ENCODE measurements around the gene ID4.

ID4 gene

GRCh38 chr6:19891451-19891850, 54.3 kb downstream of the ID4 start:
- Histone ChIP-seq H3K27ac (replicated peaks; ENCODE audit: low read length) (no peak overlapping the region), H3K9ac (ENCODE audit: low read depth, low read length, poor library complexity) (no peak overlapping the region), H2AFZ (ENCODE audit: low read length) (no peak overlapping the region), H2BK15ac (ENCODE audit: low read length) (no peak overlapping the region), H2AK5ac (ENCODE audit: low read depth, low read length) (no peak overlapping the region), H3K18ac (ENCODE audit: low read length) (no peak overlapping the region), H3K4me3 (ENCODE audit: low read length in 2 of 2) (no peak overlapping the region), H4K8ac (ENCODE audit: low read depth, low read length) (no peak overlapping the region), H3K23ac (ENCODE audit: low read depth, low read length, poor library complexity) (no peak overlapping the region), H3K4me2 (ENCODE audit: insufficient read depth, low read length, poor library complexity, severe bottlenecking) (no peak overlapping the region), H3K4ac (ENCODE audit: low read length) (no peak overlapping the region), H3K79me1 (ENCODE audit: low read depth, low read length) (no peaks in the 10 kb centered on the region), H3K27me3 (ENCODE audit: control insufficient read depth in 3 of 3, insufficient read depth in 3 of 3, low read depth in 1 of 3, low read length in 3 of 3) (no peaks in the 10 kb centered on the region), H2BK120ac (ENCODE audit: low read depth, low read length) (no peak overlapping the region), H3K4me1 (ENCODE audit: control insufficient read depth in 2 of 2, insufficient read depth in 1 of 2, low read depth in 1 of 2, low read length in 2 of 2) (peaks cover 0 to 6% of the 10 kb centered on the region in 2 donors), H3K14ac (ENCODE audit: low read length) (no peak overlapping the region), H4K91ac (ENCODE audit: low read depth, low read length, poor library complexity) (no peak overlapping the region), H2BK12ac (ENCODE audit: low read length) (no peak overlapping the region), H2BK5ac (ENCODE audit: low read length) (no peak overlapping the region), H3K9me3 (replicated peaks in 1 of 2; ENCODE audit: control insufficient read depth in 2 of 2, insufficient read depth in 1 of 2, low read depth in 1 of 2, low read length in 2 of 2) (peaks cover 0 to 4% of the 10 kb centered on the region in 2 donors), H3K36me3 (replicated peaks in 1 of 2; ENCODE audit: control insufficient read depth in 2 of 2, insufficient read depth in 2 of 2, low read length in 2 of 2) (no peaks in the 10 kb centered on the region)
- no peak for DNase-seq (ENCODE audit: low spot score)
- WGBS, 2 donors (ENCODE audit: extremely low coverage in 2 of 2, insufficient read length in 2 of 2, insufficient replicate concordance in 1 of 2), result no CpG with 5 or more reads among the region's 5 CpGs
